ENCODE results near the gene FAM90A1. TPM values are rescaled to one million over a fixed set of nuclear protein-coding genes. Genes with fewer than 3 reads are reported as not detected.
"Not testable (repeated sequence)": the region's sequence is repeated elsewhere in the genome, so short reads cannot be mapped to it uniquely, and the experiment has no call there.

The FAM90A1 gene
- total and polyA plus RNA-seq, 10 donors = 0.14 to 0.73 (median 0.23) TPM; not detected in 2

DNA sequence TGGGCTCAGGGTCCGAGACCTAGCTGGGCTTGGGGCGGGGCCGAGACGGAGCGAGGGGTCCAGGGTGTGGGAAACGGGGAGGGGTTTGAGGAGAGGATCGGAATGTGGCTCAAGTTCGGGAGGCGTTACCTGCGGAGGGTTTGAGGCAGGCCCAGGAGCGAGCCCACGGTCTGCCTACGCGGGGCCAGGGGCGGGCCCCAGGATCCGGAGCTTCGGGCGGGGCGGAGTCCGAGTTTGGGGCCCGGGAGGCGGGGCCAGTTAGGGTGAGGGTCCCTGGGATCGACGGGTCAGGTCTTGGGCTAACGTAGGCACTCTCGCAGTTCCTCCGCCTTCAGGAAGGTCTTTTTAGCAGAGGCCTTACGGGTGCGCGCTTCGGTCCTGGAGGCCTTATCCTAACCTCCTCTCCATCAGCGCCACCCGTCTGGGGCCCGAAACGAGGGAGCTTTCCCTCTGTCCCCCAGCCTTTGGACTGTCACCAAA lies 16.3 kb upstream of the FAM90A1 start:
- H3K4me1 ChIP-seq = peaks cover 0 to 17% (median 8%) of the 10 kb centered on the region in 6 donors
- peak; percentile 93 for DNase-seq
- H3K36me3 ChIP-seq; H3K27me3 ChIP-seq (replicated peaks in 1 of 7); H3K9me3 ChIP-seq; intact Hi-C loops (cut with DNase I; ENCODE audit: low total_unique reads): not testable (repeated sequence)
- H3K27ac ChIP-seq = peak overlapping the region; percentile 71 to 92 (median 84)
- 0 to 1% (median 1%) methylated on average over 18 to 35 of the region's 35 CpGs for WGBS, 5 donors
- H3K4me3 ChIP-seq = peak overlapping the region; percentile 56 to 97 (median 86)

DNA sequence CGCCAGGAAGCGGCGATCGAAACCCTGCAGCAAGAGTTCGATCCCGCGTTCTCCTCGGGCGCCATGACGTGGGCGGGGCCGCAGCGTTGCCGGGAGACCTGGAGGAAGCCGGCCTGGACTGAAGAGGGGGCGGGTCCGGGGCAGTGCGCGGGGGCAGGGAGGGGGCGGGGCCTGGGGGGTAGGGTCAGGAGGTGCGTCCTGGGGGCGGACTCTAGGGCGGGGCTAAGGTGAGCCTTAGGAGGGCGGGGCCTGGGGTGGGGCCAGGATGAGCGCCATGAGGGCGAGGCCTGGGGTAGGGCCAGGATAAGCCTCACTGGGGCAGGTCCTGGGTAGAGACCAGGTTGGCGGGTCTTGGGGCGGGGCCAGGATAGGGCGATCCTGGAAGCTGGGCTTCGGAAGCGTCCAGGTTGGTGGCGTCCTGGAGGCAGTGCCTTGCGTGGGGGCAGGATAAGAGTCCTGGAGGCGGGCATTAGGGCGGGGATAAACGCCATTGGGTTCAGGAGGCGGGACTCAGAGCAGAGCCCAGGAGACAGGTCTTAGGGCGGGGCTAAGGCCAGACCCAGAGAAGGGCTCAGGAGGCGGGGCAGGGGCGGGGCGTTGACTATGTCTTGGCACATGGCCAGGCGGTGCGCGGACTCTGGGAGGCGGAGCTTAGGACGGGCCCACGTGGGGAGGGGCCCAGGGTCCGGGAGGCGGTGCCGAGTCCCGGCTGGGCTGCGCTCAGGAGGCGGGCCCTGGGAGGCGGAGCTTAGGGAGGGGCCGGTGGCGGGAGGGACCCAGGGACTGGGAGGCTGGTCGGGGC lies 15.7 kb upstream of the FAM90A1 start:
- WGBS, 5 donors = 0 to 1% (median 0%) methylated on average over 30 to 57 of the region's 57 CpGs
- H3K9me3 ChIP-seq; H3K36me3 ChIP-seq; intact Hi-C loops (cut with DNase I; ENCODE audit: low total_unique reads); H3K27me3 ChIP-seq (replicated peaks in 1 of 7): not testable (repeated sequence)
- TF ChIP-seq POLR2AphosphoS5 (IDR thresholded peaks at IDR 0.05) = peak; percentile 55 to 82 (median 63)
- DNase-seq = peak; percentile 100
- Histone ChIP-seq H3K27ac (peak overlapping the region; percentile 71 to 92 (median 84)), H3K4me1 (peaks cover 0 to 17% (median 8%) of the 10 kb centered on the region in 6 donors), H3K4me3 (peak overlapping the region; percentile 64 to 97 (median 86))

- H3K4me3 ChIP-seq = peak overlapping the region; percentile 64 to 97 (median 86)
- peaks cover 0 to 17% (median 8%) of the 10 kb centered on the region in 6 donors for H3K4me1 ChIP-seq
- H3K36me3 ChIP-seq; DNase-seq; intact Hi-C loops (cut with DNase I; ENCODE audit: low total_unique reads); H3K9me3 ChIP-seq; H3K27me3 ChIP-seq (replicated peaks in 1 of 7): not testable (repeated sequence)
- WGBS, 5 donors = 0 to 1% (median 0%) methylated on average over 1 to 28 of the region's 28 CpGs
- peak overlapping the region in 7 of 8 donors; percentile 27 to 92 (median 86) for H3K27ac ChIP-seq
Observed at GRCh38 chr12:8242622-8242879, 15.1 kb upstream of the FAM90A1 start.

- intact Hi-C loops (cut with DNase I; ENCODE audit: low total_unique reads); DNase-seq; H3K36me3 ChIP-seq; H3K9me3 ChIP-seq; H3K27me3 ChIP-seq (replicated peaks in 1 of 7): not testable (repeated sequence)
- H3K4me3 ChIP-seq = peak overlapping the region; percentile 64 to 97 (median 86)
- peaks cover 0 to 17% (median 8%) of the 10 kb centered on the region in 6 donors for H3K4me1 ChIP-seq
- H3K27ac ChIP-seq = peak overlapping the region in 7 of 8 donors; percentile 27 to 92 (median 86)
- WGBS, 5 donors = 4 to 13% (median 6%) methylated on average over 9 to 20 of the region's 20 CpGs
Observed at GRCh38 chr12:8241917-8242621, 14.7 kb upstream of the FAM90A1 start.

- DNase-seq; H3K4me3 ChIP-seq; intact Hi-C loops (cut with DNase I; ENCODE audit: low total_unique reads); H3K9me3 ChIP-seq; H3K27ac ChIP-seq; H3K36me3 ChIP-seq; H3K27me3 ChIP-seq (replicated peaks in 1 of 7): not testable (repeated sequence)
- H3K4me1 ChIP-seq = peaks cover 0 to 17% (median 8%) of the 10 kb centered on the region in 6 donors
- 79 to 88% (median 83%) methylated on average over 10 to 13 of the region's 13 CpGs for WGBS, 5 donors
Observed at GRCh38 chr12:8240340-8241114, 13.1 kb upstream of the FAM90A1 start.

DNA sequence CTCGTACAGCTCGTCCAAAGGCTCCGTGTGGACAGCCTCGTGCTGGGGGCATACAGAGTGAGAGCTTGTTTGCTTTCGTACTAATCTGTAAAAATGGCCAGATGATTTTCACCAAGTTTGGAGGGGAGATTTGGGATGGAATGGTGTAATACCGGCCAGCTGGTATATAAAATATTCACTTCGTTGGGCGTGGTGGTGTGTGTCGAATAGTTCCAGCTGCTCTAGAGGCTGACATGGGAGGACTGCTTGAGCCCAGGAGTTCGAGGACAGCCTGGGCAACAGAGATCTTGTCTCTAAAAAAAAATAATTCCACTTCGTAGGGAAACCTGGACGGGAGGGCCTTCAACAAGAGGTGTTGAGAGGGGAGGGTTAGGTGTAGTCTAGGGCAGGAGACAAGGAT lies 9.6 kb upstream of the FAM90A1 start:
- intact Hi-C loops (cut with DNase I; ENCODE audit: low total_unique reads); H3K36me3 ChIP-seq; H3K4me1 ChIP-seq; DNase-seq; H3K4me3 ChIP-seq; H3K9me3 ChIP-seq; H3K27me3 ChIP-seq (replicated peaks in 1 of 7); H3K27ac ChIP-seq: not testable (repeated sequence)
- WGBS, 5 donors = 79 to 92% (median 90%) methylated on average over 12 of the region's 12 CpGs

GRCh38 chr12:8235316-8236157 lies 8.1 kb upstream of the FAM90A1 start:
- H3K36me3 ChIP-seq; H3K4me1 ChIP-seq; H3K27ac ChIP-seq; H3K27me3 ChIP-seq (replicated peaks in 1 of 7); H3K4me3 ChIP-seq; DNase-seq; intact Hi-C loops (cut with DNase I; ENCODE audit: low total_unique reads); H3K9me3 ChIP-seq: not testable (repeated sequence)
- WGBS, 5 donors = 90 to 96% (median 92%) methylated on average over 20 to 26 of the region's 26 CpGs

- not testable (repeated sequence) for H3K27me3 ChIP-seq (replicated peaks in 1 of 7); DNase-seq; H3K4me3 ChIP-seq; H3K36me3 ChIP-seq; H3K27ac ChIP-seq; H3K9me3 ChIP-seq; H3K4me1 ChIP-seq
- WGBS, 5 donors = 53 to 83% (median 69%) methylated on average over 4 to 7 of the region's 7 CpGs
- intact Hi-C loops (cut with DNase I; ENCODE audit: low total_unique reads) = loop anchor here (5.0 kb wide), 1 partner anchor 122 kb away; no protein-coding TSS in a partner anchor
Observed at GRCh38 chr12:8234746-8235145, 7.3 kb upstream of the FAM90A1 start.

DNA sequence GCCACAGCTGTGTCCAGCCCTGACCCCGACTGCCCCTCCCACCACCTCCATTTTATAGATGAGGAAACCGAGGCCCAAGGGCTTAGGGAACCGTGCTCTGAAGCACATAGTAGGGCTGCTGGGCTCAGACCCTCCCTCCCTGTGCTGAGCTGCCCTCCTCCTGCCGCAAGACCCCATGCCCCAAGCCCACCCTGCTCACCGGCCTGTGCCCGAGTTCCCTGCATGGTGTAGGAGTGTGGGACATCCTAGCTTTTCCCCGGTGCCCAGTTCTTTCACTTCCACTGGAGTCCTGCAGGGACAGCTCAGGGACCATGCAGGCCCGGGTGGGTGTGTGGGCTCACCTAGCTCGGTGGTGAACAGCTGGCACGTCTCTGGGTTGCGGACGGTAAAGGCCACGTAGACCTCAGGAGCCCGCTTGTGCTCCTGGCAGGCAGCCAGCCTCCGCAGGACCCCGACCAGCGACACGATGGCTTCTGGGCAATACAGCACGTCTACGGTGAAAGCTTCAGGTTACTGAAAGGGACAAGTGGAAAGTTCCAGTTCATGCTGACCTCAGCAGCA lies 6.6 kb upstream of the FAM90A1 start:
- intact Hi-C loops (cut with DNase I; ENCODE audit: low total_unique reads) = loop anchor here (5.0 kb wide), 1 partner anchor 122 kb away; no protein-coding TSS in a partner anchor
- H3K27ac ChIP-seq; H3K27me3 ChIP-seq (replicated peaks in 1 of 7); DNase-seq; H3K9me3 ChIP-seq; H3K36me3 ChIP-seq; H3K4me1 ChIP-seq; H3K4me3 ChIP-seq: not testable (repeated sequence)
- 80 to 91% (median 86%) methylated on average over 6 to 20 of the region's 20 CpGs for WGBS, 5 donors

All from spleen (tissue), 11 donors.